Left hindlimb (tissue), 1 donor: ENCODE data around the gene KEL.

Experiments used
- DNase-seq: peaks from one replicate; pipeline ENCODE4 v3.0.0-alpha.2; 2018

KEL gene

GRCh38 chr7:142896741-142897379 lies 65.3 kb downstream of the KEL start:
- DNase-seq, result no peak

- DNase-seq, result no peak
Observed at GRCh38 chr7:142896151-142896550, 66.0 kb downstream of the KEL start.

- DNase-seq, result no peak
Observed at GRCh38 chr7:142894985-142895593, 67.1 kb downstream of the KEL start.

GRCh38 chr7:142894112-142894984 lies 67.8 kb downstream of the KEL start:
- DNase-seq, result no peak

GRCh38 chr7:142892951-142893350 lies 69.2 kb downstream of the KEL start:
- DNase-seq, result no peak

- no peak for DNase-seq
Observed at GRCh38 chr7:142891490-142892082, 70.6 kb downstream of the KEL start.
